Stimulated activated CD4-positive, alpha-beta T cell treated with anti-CD3 and anti-CD28 coated beads, TNF-alpha, amount 100 ng/mL, for 24 hours (primary cell): ENCODE data around the gene FEM1A.
"Not testable (repeated sequence)": the region's sequence is repeated elsewhere in the genome, so short reads cannot be mapped to it uniquely, and the experiment has no call there.

Experiments
- DNase-seq, 3 experiments: peaks; one replicate each; pipeline ENCODE4 v3.0.0-alpha.2; 2020; ENCODE audit warnings: low read depth in 3 of 3

The FEM1A gene

DNA sequence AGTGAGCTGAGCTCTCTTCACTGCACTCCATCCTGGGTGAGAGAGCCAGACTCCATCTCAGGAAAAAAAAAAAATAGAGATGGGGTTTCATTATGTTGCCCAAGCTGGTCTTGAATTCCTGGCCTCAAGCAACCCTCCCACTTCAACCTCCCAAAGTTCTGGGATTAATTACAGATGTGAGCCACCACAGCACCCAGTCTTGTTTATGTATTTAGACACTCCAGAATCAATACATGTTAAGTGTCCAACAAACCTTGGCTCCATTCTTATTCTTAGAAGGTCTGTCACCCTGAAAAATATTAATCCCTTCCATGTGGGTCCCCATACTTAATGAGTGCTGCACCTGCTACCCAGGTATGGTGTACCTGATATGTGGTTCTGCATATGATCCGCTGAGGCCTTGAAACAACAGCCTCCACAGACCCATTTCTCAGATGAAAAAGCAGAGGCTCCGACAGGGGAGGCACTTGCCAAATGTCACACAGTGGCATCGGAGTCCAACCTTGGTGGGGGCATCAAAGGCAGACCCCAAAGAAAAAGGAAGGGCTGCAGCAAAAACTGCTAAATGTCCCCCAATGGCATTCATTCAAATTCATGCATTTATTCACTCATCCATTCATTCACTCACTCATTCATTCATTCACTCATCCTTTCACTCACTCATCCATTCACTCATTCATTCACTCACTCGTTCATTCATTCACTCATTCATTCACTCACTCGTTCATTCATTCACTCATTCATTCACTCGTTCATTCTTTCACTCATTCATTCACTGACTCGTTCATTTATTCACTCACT, 23.3 kb downstream of the FEM1A start:
- no peak for DNase-seq

DNA sequence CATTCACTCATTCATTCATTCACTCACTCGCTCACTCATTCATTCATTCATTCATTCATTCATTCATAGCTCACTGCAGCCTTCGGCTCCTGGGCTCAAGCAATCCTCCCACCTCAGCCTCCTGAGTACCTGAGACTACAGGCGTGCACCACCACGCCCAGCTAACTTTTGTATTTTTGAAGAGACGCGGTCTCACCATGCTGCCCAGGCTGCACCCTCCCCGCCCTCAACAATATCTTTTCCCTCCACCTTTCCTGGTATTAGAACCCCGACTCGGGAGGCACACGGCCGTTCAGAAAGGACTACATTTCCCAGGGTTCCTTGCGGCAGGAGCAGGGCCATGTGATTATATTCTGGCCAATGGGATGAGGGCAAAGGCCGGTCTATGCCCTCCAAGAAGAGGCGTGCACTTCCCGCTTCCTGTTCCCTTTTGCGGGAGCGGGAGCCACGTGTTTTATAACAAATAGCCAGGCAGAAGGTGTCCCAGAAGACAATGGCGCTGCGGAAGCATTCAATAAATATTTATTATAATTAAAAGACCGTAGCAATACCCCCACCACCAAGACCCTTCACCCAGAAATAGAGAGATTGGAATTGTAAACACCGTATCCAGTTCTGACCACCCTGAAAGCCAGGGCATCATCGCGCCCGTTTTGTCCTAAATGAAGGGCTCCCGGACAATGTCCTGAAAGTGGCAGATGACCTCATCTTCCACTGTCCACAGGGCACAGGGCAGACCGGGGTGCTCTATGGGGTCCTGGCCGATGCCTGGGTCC, 24.1 kb downstream of the FEM1A start:
- DNase-seq: peak; percentile 62 to 77 (median 67)

GRCh38 chr19:4816202-4816949, 24.8 kb downstream of the FEM1A start:
- DNase-seq: no peak

GRCh38 chr19:4816950-4817278, 25.4 kb downstream of the FEM1A start:
- DNase-seq: no peak

- no peak for DNase-seq
Measured at GRCh38 chr19:4817467-4818277, 26.1 kb downstream of the FEM1A start.

DNA sequence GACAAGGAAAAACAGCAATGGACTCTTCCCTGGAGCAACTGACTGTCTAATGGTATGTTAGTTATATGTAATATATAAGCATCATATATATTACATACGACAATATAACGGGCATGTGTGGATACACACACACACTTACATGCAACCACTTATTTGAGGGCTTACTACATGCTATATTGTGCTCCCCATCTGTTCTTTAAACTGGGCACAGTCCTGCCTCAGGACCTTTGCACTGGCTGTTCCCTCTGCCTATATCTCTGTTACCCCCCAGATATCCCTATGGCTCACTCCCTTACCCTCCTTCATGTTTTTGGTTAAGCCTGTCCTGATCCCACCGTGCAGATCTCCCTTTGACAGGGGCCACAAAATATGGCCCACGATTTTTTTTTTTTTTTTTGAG, 29.7 kb downstream of the FEM1A start:
- DNase-seq: no peak

- not testable (repeated sequence) for DNase-seq
Measured at GRCh38 chr19:4822354-4822753, 30.8 kb downstream of the FEM1A start.

GRCh38 chr19:4823577-4823976, 32.0 kb downstream of the FEM1A start:
- DNase-seq: no peak

DNA sequence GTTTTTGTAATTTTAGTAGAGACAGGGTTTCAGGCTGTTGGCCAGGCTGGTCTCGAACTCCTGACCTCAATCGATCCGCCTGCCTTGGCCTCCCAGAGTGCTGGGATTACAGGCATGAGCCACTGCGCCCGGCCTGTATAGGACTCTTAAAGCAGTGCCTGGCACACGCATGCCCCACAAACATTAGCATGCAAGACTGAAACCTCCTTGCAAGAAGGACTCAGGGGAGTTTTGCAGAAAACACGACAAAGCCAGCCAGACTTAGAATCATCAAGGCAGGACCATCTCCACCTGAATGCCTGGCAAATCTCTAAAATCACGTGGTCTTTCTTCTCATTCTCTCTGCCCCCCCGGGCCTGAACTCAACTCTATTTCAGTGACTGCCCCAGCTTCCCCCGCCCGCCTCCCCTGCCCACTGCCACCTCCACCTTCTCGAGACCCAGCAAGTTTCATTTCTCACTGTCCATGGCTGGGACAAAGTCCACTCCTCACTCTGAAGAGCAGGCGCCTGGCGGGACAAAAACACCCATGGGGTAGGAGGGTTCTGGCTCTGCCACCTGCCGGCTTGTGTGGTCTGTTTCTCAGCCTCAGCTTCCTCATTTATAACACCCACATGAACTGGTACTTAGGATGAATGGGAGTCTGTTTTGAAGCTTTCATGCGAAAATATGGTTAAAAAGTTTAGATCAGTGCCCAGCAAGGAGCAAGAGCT, 37.6 kb downstream of the FEM1A start:
- no peak for DNase-seq

DNA sequence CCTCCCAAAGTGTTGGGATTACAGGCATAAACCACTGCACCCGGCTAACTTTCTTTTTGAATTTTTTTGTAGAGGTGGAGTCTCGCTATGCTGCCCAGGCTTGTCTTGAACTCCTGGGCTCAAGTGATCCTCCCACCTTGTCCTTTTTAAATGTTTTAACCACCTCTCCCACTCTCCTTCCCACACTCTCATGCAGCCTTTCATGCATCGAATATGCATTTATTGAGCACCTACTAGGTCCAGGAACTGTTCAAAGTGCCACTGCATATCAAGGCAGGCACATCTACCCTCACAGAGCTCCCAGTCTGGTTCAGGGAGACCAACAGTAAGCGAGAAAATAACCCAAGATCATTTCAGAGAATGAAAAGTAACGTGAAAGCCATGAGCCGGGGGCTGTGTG, 38.8 kb downstream of the FEM1A start:
- no peak for DNase-seq

DNA sequence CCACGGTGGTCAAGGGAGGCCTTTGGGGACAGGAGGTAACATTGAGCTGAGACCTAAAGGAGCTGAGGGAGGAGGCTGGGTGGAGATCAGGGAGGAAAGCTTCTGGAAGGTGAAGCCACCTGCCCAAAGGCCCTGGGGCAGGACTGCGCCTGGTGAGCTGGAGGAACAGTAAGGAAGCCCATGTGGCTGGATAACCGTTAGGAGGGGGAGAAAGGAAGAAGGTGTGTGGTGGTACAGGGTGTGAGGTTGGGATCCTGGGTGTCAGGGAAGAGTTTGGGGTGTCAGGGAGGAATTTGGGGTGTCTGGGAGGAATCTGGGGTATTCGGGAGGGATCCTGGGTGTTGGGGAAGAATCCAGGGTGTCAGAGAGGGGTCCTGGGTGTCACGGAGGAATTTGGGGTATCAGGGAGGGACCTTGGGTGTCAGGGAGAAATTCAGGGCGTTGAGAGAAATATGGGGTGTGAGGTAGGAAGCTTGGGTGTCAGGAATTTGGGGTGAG, 39.3 kb downstream of the FEM1A start:
- DNase-seq: no peak

DNA sequence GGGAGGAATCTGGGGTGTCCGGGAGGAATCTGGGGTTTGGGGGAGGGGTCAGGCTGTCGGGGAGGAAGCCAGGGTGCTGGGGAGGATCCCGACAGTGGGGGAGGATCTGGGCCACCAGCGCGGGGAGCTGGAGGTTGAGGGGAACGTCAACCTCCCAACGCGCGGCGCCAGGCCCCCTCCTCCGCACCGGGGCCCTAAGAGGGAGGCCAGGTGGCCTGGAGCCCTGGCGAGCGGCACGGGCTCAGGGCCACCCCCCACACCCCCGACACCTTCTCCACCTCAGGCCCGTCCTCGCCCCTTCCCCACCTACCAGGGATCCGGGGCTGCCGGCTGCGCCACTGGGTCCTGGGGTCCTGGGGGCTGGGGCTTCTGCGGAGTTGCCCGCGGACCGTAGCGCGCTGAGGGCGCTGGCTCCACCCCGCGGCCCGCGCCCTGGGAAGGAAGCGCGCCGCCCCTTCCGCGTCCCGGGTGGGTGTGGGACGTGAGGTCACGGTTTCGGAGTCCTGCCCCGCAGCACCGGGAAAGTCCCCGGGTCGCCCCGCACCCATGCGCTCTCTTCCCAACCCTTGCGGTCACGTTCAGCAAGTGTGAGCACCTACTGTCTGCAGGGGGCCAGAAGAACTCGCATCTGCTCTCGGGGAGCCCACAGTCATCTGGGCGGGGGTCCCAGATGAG, 39.9 kb downstream of the FEM1A start, which contains the start of gene TICAM1:
Gene TICAM1, minus strand, starts transcription at position 409 of the 675 bp plus-strand sequence. CDS start 13,335 bp downstream, outside the sequence.
- DNase-seq: peak; percentile 65 to 81 (median 66)

- not testable (repeated sequence) for DNase-seq
Measured at GRCh38 chr19:4831979-4832340, 40.4 kb downstream of the FEM1A start.

DNA sequence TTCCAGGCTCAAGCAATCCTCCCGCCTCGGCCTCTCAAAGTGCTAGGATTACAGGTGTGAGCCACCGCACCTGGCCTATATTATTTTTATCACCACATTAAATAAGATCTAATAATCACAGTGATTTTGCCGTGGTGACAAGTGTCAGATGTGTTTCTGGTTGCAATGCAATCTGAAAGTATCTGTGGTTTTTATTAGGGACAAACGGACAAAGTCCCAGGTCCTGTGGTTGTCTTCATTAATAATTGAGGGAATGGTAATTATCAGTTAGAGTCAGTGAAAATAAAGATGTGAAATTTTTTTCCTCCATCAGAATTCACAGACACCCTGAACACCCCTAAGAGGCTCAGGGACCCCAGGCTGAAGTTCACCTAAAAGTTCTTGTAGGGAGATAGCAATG, 41.2 kb downstream of the FEM1A start:
- DNase-seq: no peak

DNA sequence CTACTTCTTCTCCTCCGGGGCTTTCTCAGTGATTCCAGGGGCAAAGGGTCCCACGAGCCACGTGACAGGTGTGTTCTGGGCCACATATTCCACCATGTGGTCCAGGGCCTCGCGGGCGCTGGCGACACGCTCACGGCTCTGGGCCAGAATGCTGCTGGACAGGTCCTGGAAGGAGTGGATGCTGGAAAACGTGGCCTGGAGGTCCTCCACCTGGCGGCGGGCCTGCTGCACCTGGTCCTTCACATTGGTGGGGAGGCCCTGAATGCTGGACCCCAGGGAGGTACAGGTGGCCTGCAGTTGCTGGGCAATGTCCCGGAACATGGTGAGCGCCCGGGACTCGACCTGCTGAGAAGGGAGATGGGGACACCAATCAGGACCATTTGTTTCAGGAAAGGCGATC, 47.7 kb downstream of the FEM1A start:
- DNase-seq: no peak

- DNase-seq: no peak
Measured at GRCh38 chr19:4843647-4843965, 52.1 kb downstream of the FEM1A start.

GRCh38 chr19:4844348-4845179, 53.0 kb downstream of the FEM1A start:
- no peak for DNase-seq

- not testable (repeated sequence) for DNase-seq
Measured at GRCh38 chr19:4845975-4846374, 54.4 kb downstream of the FEM1A start.

GRCh38 chr19:4847190-4847973, 55.8 kb downstream of the FEM1A start:
- DNase-seq: no peak
